H9 (cell line): ENCODE data around the gene NYAP2. TPM values are rescaled to one million over a fixed set of nuclear protein-coding genes. Genes with fewer than 3 reads are reported as not detected.

Experiments
- DNase-seq: peaks from one replicate; pipeline ENCODE4 v3.0.0-alpha.2; 2017
- H2AFZ ChIP-seq: one replicate; pipeline ENCODE4 v1.6.1; 2013; ENCODE audit warnings: mild to moderate bottlenecking, low read length, control low read depth, moderate library complexity
- H2AK5ac ChIP-seq: 2 replicates; pipeline ENCODE4 v1.6.1; 2013; ENCODE audit warnings: low read length, control low read depth, mixed read lengths; ENCODE audit not compliant: insufficient read length
- H2BK120ac ChIP-seq: one replicate; pipeline ENCODE4 v1.6.1; 2013; ENCODE audit warnings: low read depth, mild to moderate bottlenecking, low read length, control low read depth, inconsistent platforms; ENCODE audit not compliant: poor library complexity, severe bottlenecking
- H2BK12ac ChIP-seq: 2 replicates; pipeline ENCODE4 v1.6.1; 2013; ENCODE audit warnings: low read length, control low read depth, mixed read lengths, low read depth; ENCODE audit not compliant: insufficient read length
- H2BK15ac ChIP-seq: 2 replicates; pipeline ENCODE4 v1.6.1; 2013; ENCODE audit warnings: low read depth, low read length, control low read depth
- H2BK20ac ChIP-seq: one replicate; pipeline ENCODE4 v1.6.1; 2013; ENCODE audit warnings: low read depth, mild to moderate bottlenecking, low read length, control low read depth, inconsistent platforms; ENCODE audit not compliant: poor library complexity, severe bottlenecking
- H2BK5ac ChIP-seq: 2 replicates; pipeline ENCODE4 v1.6.1; 2013; ENCODE audit warnings: low read length, control low read depth, mixed read lengths; ENCODE audit not compliant: insufficient read length
- H3K14ac ChIP-seq: 2 replicates; pipeline ENCODE4 v1.6.1; 2013; ENCODE audit warnings: low read length, control low read depth; ENCODE audit not compliant: insufficient read depth
- H3K18ac ChIP-seq: 2 replicates; pipeline ENCODE4 v1.6.1; 2013; ENCODE audit warnings: low read depth, mild to moderate bottlenecking, mixed read lengths, low read length, control low read depth; ENCODE audit not compliant: insufficient read length
- H3K23ac ChIP-seq: 2 replicates; pipeline ENCODE4 v1.6.1; 2013; ENCODE audit warnings: low read length, control low read depth, mixed read lengths, low read depth; ENCODE audit not compliant: insufficient read length
- H3K23me2 ChIP-seq: 2 replicates; pipeline ENCODE4 v1.6.1; 2013; ENCODE audit warnings: low read depth, mild to moderate bottlenecking, mixed read lengths, low read length, control low read depth; ENCODE audit not compliant: insufficient read length, poor library complexity, severe bottlenecking
- H3K27ac ChIP-seq: 2 replicates; pipeline ENCODE4 v1.5.1; 2013; ENCODE audit warnings: low read length, control low read depth, mixed read lengths, low read depth; ENCODE audit not compliant: insufficient read length
- H3K27me3 ChIP-seq: 2 replicates; pipeline ENCODE4 v1.6.1; 2013; ENCODE audit warnings: low read length, control low read depth, inconsistent platforms; ENCODE audit not compliant: insufficient read depth
- H3K4ac ChIP-seq: 2 replicates; pipeline ENCODE4 v1.6.1; 2013; ENCODE audit warnings: low read depth, mild to moderate bottlenecking, control low read depth, inconsistent platforms, low read length, moderate library complexity
- H3K4me1 ChIP-seq: 2 replicates; pipeline ENCODE4 v1.6.1; 2013; ENCODE audit warnings: low read length, control low read depth, inconsistent platforms; ENCODE audit not compliant: insufficient read depth
- H3K4me2 ChIP-seq: 2 replicates; pipeline ENCODE4 v1.6.1; 2013; ENCODE audit warnings: low read length, control low read depth, mixed read lengths; ENCODE audit not compliant: insufficient read length, insufficient read depth
- H3K56ac ChIP-seq: 2 replicates; pipeline ENCODE4 v1.6.1; 2013; ENCODE audit warnings: low read depth, mild to moderate bottlenecking, mixed read lengths, low read length, control low read depth; ENCODE audit not compliant: insufficient read length
- H3K79me1 ChIP-seq: 2 replicates; pipeline ENCODE4 v1.6.1; 2013; ENCODE audit warnings: low read depth, mild to moderate bottlenecking, moderate library complexity, low read length, control low read depth, inconsistent platforms; ENCODE audit not compliant: insufficient read depth, poor library complexity, severe bottlenecking
- H3K79me2 ChIP-seq: 2 replicates; pipeline ENCODE4 v1.6.1; 2013; ENCODE audit warnings: low read length, control low read depth, inconsistent platforms; ENCODE audit not compliant: insufficient read depth
- H3K9ac ChIP-seq: 2 replicates; pipeline ENCODE4 v1.6.1; 2013; ENCODE audit warnings: low read length, control low read depth, mixed read lengths; ENCODE audit not compliant: insufficient read length; ENCODE audit errors: extremely low read depth
- H3K9me3 ChIP-seq: one replicate; pipeline ENCODE4 v1.6.1; 2013; ENCODE audit warnings: low read depth, low read length, inconsistent platforms; ENCODE audit not compliant: control insufficient read depth
- H3T11ph ChIP-seq: one replicate; pipeline ENCODE4 v1.6.1; 2013; ENCODE audit warnings: mild to moderate bottlenecking, low read length, control low read depth, inconsistent platforms
- H4K20me1 ChIP-seq: one replicate; pipeline ENCODE4 v1.6.1; 2013; ENCODE audit not compliant: control insufficient read depth, insufficient read length, insufficient read depth
- H4K5ac ChIP-seq: 2 replicates; pipeline ENCODE4 v1.6.1; 2013; ENCODE audit warnings: low read depth, mild to moderate bottlenecking, mixed read lengths, low read length, control low read depth; ENCODE audit not compliant: insufficient read length
- H4K8ac ChIP-seq: replicated peaks from 2 replicates; pipeline ENCODE4 v1.6.1; 2013; ENCODE audit warnings: low read length, control low read depth, mixed read lengths, low read depth; ENCODE audit not compliant: insufficient read length
- H4K91ac ChIP-seq: 2 replicates; pipeline ENCODE4 v1.6.1; 2013; ENCODE audit warnings: low read depth, mild to moderate bottlenecking, moderate library complexity, mixed read lengths, low read length, control low read depth; ENCODE audit not compliant: insufficient read length
- H3K27ac Mint-ChIP-seq, 3 experiments: 2 replicates in 2 of 3; 3 replicates in 1 of 3; pipeline ENCODE4 v1.8.0; 2020 to 2021; ENCODE audit warnings: mixed read lengths in 3 of 3, mild to moderate bottlenecking in 1 of 3, moderate library complexity in 1 of 3
- H3K27me3 Mint-ChIP-seq: 2 replicates; pipeline ENCODE4 v1.8.0; 2021; ENCODE audit warnings: low read depth, mild to moderate bottlenecking, moderate library complexity, mixed read lengths
- H3K36me3 Mint-ChIP-seq, 3 experiments: 2 replicates in 2 of 3; 3 replicates in 1 of 3; pipeline ENCODE4 v1.8.0; 2020 to 2021; ENCODE audit warnings: low read depth in 3 of 3, mixed read lengths in 3 of 3; ENCODE audit not compliant: insufficient read depth in 1 of 3
- H3K4me1 Mint-ChIP-seq, 2 experiments: 2 replicates each; pipeline ENCODE4 v1.8.0; 2020; ENCODE audit warnings: mixed read lengths in 2 of 2
- H3K4me3 Mint-ChIP-seq, 2 experiments: 2 replicates in 1 of 2; 3 replicates in 1 of 2; pipeline ENCODE4 v1.8.0; 2020 to 2021; ENCODE audit warnings: mild to moderate bottlenecking in 2 of 2, mixed read lengths in 2 of 2, moderate library complexity in 1 of 2
- H3K9me3 Mint-ChIP-seq, 2 experiments: 2 replicates in 1 of 2; 3 replicates in 1 of 2; pipeline ENCODE4 v1.8.0; 2020; ENCODE audit warnings: mild to moderate bottlenecking in 2 of 2, mixed read lengths in 2 of 2, moderate library complexity in 1 of 2
- WGBS: extraction: QIAGEN DNeasy Blood & Tissue Kit; methylation state at CpG from one replicate; pipeline ENCODE4 v1.1.7; 2013; ENCODE audit warnings: missing lambda C conversion rate, low lambda C conversion rate, mixed read lengths; ENCODE audit not compliant: insufficient read length; ENCODE audit errors: extremely low coverage; 5-methylcytosine and 5-hydroxymethylcytosine counted together
- total RNA-seq: library from RNA; stranded (reverse); gene quantifications from 2 replicates; pipeline ENCODE4 v1.2.1, GENCODE V29; 2021
- TF ChIP-seq, protein P1 (sequence below): fragments of 200-600 bp; sonication (generic); conservative IDR thresholded peaks from 3 replicates; pipeline ENCODE4 v1.8.0; 2021; ENCODE audit warnings: antibody characterized with exemption, mild to moderate bottlenecking

NYAP2 gene
- total RNA-seq, 1 experiment from 2014 or later: not detected

DNA sequence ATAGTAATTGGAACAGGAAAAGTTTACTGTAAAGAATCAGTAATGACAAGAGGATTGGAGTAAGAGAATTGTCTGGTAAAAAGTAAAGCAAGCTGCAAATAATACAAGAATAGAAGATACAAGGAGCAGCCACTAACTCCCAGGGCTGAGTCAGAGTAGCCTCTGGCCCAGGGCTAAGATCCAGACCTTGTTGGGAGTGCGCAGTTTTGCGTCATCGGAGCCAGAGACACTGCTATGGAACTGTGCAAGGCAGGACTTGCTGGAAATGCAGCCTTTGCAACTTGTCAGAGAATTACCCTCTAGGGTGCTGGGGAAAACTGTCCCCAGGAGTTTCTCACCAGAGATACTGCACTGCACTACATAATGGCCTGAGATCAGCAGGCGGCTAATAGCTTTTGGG is 135.2 kb downstream of the NYAP2 start:
- no peaks in the 10 kb centered on the region for H3K4me1 Mint-ChIP-seq
- no peaks in the 10 kb centered on the region for H3K4me1 ChIP-seq
- no peak overlapping the region for H3K4me2 ChIP-seq
- no peak overlapping the region for H2BK120ac ChIP-seq
- no peaks in the 10 kb centered on the region for H3K9me3 ChIP-seq
- H3K23me2 ChIP-seq: no peaks in the 10 kb centered on the region
- H3K9ac ChIP-seq: no peak overlapping the region
- H2BK12ac ChIP-seq: no peak overlapping the region
- no peak overlapping the region for H2AFZ ChIP-seq
- no peak overlapping the region for H3K18ac ChIP-seq
- H4K20me1 ChIP-seq: no peaks in the 10 kb centered on the region
- 0 out of 7 replicates have a peak, but pooled peaks cover 0 to 3% (median 0%) of the 10 kb centered on the region in 3 experiments for H3K36me3 Mint-ChIP-seq
- no peak overlapping the region for H2BK5ac ChIP-seq
- WGBS: no CpG with 5 or more reads among the region's 4 CpGs
- no peak overlapping the region for H3T11ph ChIP-seq
- H4K5ac ChIP-seq: no peak overlapping the region
- H2AK5ac ChIP-seq: no peak overlapping the region
- H3K79me1 ChIP-seq: no peaks in the 10 kb centered on the region
- H2BK15ac ChIP-seq: no peak overlapping the region
- no peak for DNase-seq
- H4K91ac ChIP-seq: no peak overlapping the region
- no peak overlapping the region for H2BK20ac ChIP-seq
- no peaks in the 10 kb centered on the region for H3K79me2 ChIP-seq
- no peak overlapping the region for H3K23ac ChIP-seq
- no peaks in the 10 kb centered on the region for H3K27me3 Mint-ChIP-seq
- H3K9me3 Mint-ChIP-seq: peaks cover 2 to 8% of the 10 kb centered on the region in 2 experiments; a peak in 4 of 5 replicates
- H3K14ac ChIP-seq: no peak overlapping the region
- no peak overlapping the region for H3K27ac Mint-ChIP-seq
- no peak overlapping the region for H3K27ac ChIP-seq
- no peak overlapping the region for H3K56ac ChIP-seq
- H3K4ac ChIP-seq: no peak overlapping the region
- TF ChIP-seq, protein P1, sequence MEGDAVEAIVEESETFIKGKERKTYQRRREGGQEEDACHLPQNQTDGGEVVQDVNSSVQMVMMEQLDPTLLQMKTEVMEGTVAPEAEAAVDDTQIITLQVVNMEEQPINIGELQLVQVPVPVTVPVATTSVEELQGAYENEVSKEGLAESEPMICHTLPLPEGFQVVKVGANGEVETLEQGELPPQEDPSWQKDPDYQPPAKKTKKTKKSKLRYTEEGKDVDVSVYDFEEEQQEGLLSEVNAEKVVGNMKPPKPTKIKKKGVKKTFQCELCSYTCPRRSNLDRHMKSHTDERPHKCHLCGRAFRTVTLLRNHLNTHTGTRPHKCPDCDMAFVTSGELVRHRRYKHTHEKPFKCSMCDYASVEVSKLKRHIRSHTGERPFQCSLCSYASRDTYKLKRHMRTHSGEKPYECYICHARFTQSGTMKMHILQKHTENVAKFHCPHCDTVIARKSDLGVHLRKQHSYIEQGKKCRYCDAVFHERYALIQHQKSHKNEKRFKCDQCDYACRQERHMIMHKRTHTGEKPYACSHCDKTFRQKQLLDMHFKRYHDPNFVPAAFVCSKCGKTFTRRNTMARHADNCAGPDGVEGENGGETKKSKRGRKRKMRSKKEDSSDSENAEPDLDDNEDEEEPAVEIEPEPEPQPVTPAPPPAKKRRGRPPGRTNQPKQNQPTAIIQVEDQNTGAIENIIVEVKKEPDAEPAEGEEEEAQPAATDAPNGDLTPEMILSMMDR: no peak
- no peak overlapping the region for H3K4me3 Mint-ChIP-seq
- H4K8ac ChIP-seq: no peak overlapping the region
- H3K27me3 ChIP-seq: no peaks in the 10 kb centered on the region
